Measurements from ENCODE around the gene HSCB.

- TF ChIP-seq CTCF (IDR thresholded peaks at IDR 0.05) = no peak
- TF ChIP-seq POLR2A (IDR thresholded peaks at IDR 0.05) = no peak
Measured at GRCh38 chr22:28750471-28750881, 8.6 kb downstream of the HSCB start.

Data from Peyer's patch (tissue), 4 donors.